Mammary epithelial cell (primary cell): ENCODE results near the gene CCT6B.

Source experiments
- CTCF ChIP-seq, 2 donors: IDR thresholded peaks in 1 of 2; conservative IDR thresholded peaks in 1 of 2; 2 replicates each; pipeline ENCODE4 v1.5.1; 2011 to 2012; ENCODE audit warnings: inconsistent platforms in 2 of 2, low read length in 2 of 2, mild to moderate bottlenecking in 2 of 2, control low read depth in 1 of 2, low read depth in 1 of 2; ENCODE audit not compliant: insufficient read depth in 1 of 2; ENCODE audit errors: extremely low read depth in 1 of 2
- EZH2 ChIP-seq: IDR thresholded peaks from 2 replicates; pipeline ENCODE4 v1.6.1; 2012; ENCODE audit warnings: low read length, inconsistent platforms, borderline replicate concordance

GRCh38 chr17:34980353-34980680 is 19.1 kb upstream of the CCT6B start, which contains the start of gene LIG3:
- TF ChIP-seq CTCF (conservative IDR thresholded peaks at IDR 0.05 in 1 of 2, IDR thresholded peaks at IDR 0.05 in 1 of 2; ENCODE audit: extremely low read depth in 1 of 2, insufficient read depth in 1 of 2, low read depth in 1 of 2, low read length in 2 of 2): no peak
- no peak for TF ChIP-seq EZH2
